Neutrophil (primary cell): Measurements from ENCODE around the gene TOP1.

ENCODE experiments used
- H3K27ac ChIP-seq: fragments of 200-600 bp; sonication (generic); 2 replicates; pipeline ENCODE4 v1.5.1; 2016; ENCODE audit warnings: mild to moderate bottlenecking, moderate library complexity
- H3K27me3 ChIP-seq: fragments of 200-600 bp; sonication (generic); 2 replicates; pipeline ENCODE4 v1.6.0; 2016; ENCODE audit warnings: mild to moderate bottlenecking
- H3K36me3 ChIP-seq: fragments of 200-600 bp; sonication (generic); 2 replicates; pipeline ENCODE4 v1.5.1; 2017
- H3K4me1 ChIP-seq, 2 experiments: fragments of 200-600 bp in 1 of 2; sonication (generic) in 1 of 2; 1 replicate in 1 of 2; 2 replicates in 1 of 2; pipeline versions ENCODE4 v1.5.1 to v1.6.1; 2013 to 2016; ENCODE audit warnings: low read depth in 1 of 2, low read length in 1 of 2, mild to moderate bottlenecking in 1 of 2, moderate library complexity in 1 of 2; ENCODE audit not compliant: control insufficient read depth in 1 of 2, insufficient read depth in 1 of 2
- H3K4me3 ChIP-seq, 2 experiments: fragments of 200-600 bp in 1 of 2; sonication (generic) in 1 of 2; 1 replicate in 1 of 2; 2 replicates in 1 of 2; pipeline ENCODE4 v1.5.1; 2013 to 2016; ENCODE audit warnings: low read depth in 1 of 2, low read length in 1 of 2, mild to moderate bottlenecking in 1 of 2, moderate library complexity in 1 of 2
- H3K9me3 ChIP-seq: fragments of 200-600 bp; sonication (generic); 2 replicates; pipeline ENCODE4 v1.5.1; 2016
- TF ChIP-seq, protein P1 (sequence below): fragments of 200-600 bp; sonication (generic); IDR thresholded peaks from 2 replicates; pipeline ENCODE4 v1.5.1; 2016; ENCODE audit warnings: antibody characterized with exemption

TOP1 gene

DNA sequence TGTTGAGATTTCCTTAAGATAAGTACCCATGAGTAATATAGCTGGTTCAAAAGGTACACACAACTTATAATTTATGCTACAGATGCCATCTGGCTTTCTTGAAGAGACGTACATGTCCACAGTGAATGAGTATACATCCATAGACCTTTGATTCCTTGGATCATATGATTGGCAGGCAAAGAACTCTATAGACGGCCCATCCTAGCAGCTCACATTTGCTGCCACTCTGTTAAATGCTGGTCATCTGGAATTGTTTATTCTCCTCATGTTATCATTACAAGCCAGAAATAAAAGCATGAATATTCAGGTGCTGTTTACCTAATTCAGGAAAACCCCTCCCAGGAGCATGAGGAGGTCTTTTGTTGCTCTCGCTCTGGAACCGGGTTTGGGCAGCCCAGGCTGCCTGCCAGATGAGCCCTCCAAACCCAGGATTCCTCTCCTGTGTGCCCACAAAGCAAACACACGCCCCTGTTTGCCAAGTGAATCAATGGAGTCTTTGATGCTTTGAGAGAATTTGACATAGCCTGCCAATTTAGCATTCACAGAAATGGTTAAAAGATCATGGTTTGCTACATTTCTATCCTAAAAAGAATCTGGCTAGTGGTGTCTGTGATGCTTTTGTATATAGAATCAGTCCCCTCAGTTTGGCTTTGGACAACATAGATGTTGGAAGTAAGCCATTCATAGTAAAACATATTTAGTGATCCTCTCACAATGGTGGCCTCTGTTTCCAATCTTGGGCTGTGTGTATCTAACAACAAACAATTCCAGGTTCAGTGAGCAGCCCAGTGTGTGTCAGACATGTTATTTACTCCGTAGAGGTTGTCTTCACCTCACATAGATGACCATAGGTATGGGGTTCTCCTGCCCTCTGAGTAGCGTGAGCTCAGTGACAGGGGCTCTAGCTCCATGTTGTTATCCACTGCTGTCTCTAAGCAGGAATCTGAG, 91.3 kb downstream of the TOP1 start:
- Histone ChIP-seq H3K27me3 (no peaks in the 10 kb centered on the region), H3K4me3 (no peak overlapping the region), H3K4me1 (no peaks in the 10 kb centered on the region), H3K27ac (no peak overlapping the region), H3K9me3 (peaks cover 4% of the 10 kb centered on the region), H3K36me3 (peaks cover 100% of the 10 kb centered on the region)
- TF ChIP-seq, protein P1, sequence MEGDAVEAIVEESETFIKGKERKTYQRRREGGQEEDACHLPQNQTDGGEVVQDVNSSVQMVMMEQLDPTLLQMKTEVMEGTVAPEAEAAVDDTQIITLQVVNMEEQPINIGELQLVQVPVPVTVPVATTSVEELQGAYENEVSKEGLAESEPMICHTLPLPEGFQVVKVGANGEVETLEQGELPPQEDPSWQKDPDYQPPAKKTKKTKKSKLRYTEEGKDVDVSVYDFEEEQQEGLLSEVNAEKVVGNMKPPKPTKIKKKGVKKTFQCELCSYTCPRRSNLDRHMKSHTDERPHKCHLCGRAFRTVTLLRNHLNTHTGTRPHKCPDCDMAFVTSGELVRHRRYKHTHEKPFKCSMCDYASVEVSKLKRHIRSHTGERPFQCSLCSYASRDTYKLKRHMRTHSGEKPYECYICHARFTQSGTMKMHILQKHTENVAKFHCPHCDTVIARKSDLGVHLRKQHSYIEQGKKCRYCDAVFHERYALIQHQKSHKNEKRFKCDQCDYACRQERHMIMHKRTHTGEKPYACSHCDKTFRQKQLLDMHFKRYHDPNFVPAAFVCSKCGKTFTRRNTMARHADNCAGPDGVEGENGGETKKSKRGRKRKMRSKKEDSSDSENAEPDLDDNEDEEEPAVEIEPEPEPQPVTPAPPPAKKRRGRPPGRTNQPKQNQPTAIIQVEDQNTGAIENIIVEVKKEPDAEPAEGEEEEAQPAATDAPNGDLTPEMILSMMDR: no peak

DNA sequence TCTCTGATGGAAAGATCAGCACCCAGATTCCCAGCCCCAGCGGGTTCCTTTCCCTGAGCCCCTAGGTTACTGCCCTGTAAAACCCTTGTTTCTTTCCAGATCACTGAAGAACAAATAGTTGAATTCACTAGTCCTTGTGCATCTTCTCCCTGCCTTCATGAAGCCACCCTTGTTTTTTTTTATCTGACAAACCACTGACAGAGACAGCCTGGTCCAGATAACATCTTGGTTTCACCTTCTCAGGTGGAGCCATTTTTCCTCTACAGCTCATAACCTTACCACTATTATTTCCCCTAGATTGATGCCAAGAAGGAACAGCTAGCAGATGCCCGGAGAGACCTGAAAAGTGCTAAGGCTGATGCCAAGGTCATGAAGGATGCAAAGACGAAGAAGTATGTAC, 92.8 kb downstream of the TOP1 start:
- no peaks in the 10 kb centered on the region for H3K9me3 ChIP-seq
- no peak overlapping the region for H3K27ac ChIP-seq
- TF ChIP-seq, protein P1: no peak
- H3K36me3 ChIP-seq: peaks cover 100% of the 10 kb centered on the region
- H3K27me3 ChIP-seq: no peaks in the 10 kb centered on the region
- H3K4me3 ChIP-seq: no peak overlapping the region
- H3K4me1 ChIP-seq: no peaks in the 10 kb centered on the region

DNA sequence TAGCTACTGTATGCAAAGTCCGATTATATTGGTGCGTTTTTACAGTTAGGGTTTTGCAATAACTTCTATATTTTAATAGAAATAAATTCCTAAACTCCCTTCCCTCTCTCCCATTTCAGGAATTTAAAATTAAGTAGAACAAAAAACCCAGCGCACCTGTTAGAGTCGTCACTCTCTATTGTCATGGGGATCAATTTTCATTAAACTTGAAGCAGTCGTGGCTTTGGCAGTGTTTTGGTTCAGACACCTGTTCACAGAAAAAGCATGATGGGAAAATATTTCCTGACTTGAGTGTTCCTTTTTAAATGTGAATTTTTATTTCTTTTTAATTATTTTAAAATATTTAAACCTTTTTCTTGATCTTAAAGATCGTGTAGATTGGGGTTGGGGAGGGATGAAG, 95.0 kb downstream of the TOP1 start:
- Histone ChIP-seq H3K36me3 (peaks cover 78% of the 10 kb centered on the region), H3K27me3 (no peaks in the 10 kb centered on the region), H3K9me3 (no peaks in the 10 kb centered on the region), H3K4me1 (no peaks in the 10 kb centered on the region), H3K4me3 (no peak overlapping the region), H3K27ac (no peak overlapping the region)
- TF ChIP-seq, protein P1: no peak

DNA sequence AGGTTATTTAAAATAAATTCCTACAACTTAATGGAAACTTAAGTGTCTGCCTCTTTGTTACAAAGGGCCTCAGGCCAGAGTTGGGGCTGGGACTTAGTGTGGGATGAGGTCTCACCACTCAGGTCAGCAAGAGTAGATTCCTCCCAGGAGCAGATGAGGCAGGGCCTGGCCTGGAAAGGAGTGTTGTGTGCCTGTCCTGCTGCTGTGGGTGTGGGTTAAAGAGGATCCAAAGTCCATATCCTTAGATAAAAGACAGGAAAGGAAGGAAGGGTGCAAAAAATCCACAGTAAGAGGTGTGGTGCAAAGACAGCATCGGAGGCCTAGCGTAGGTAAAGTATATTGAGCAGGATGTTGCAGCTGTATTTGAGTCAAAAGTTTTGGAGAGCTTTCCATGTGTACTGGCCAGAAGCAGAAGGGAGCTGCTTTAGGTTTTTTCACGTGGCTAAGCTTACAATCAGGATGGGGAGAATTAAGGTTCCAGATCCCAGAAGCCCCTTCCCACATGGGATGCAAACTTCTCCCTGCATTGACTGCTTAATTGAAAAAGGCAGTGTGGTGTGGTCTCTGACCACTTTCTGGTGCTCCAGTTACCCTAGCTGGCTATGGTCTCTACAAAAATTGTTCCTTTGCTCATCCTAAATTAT, 96.0 kb downstream of the TOP1 start:
- Histone ChIP-seq H3K27ac (no peak overlapping the region), H3K27me3 (no peaks in the 10 kb centered on the region), H3K4me1 (no peaks in the 10 kb centered on the region), H3K9me3 (no peaks in the 10 kb centered on the region), H3K4me3 (no peak overlapping the region), H3K36me3 (peaks cover 69% of the 10 kb centered on the region)
- TF ChIP-seq, protein P1: no peak

DNA sequence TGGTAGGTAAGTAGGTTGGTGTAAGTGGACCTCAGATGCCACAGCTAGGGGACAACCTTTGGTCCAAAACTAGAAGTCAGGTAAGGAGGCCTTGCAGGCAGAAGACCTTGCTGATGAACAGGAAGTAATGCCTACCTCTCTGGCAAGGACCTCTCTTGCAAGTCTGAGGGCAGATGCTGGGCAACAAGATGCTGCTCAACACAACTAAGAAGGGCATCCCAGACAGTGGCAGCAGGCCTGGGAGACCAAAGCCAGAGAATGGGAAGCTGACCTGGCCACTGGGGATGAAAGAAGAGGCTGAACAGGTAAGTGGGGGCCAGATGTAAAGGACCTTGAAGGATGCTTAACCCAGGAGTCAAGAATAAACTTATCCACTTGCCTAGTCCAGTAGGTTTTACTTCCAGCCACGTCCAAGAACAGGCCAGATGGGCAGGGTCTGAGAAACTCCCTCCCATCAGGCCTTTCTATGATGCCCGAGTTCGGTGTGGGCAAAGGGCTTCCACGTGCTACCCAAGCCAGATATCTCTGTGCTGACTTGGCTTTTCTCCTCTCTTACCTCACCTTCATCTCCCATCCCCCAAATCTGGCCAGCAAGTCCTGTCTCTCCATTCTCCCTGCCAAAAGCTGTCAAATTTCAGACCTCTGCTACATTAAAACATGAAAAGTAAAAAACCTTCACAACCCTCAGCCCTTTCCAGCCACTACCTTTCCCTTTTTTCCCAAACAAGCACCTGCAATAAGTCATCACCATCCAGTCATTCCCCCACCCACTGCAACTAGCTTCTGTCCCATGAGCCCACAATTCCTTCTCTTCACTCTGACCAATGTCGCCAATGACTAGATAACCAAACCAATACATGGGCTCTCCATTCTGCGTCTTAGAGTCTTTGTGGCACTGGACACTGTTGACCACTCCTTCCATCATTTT, 97.2 kb downstream of the TOP1 start:
- H3K27ac ChIP-seq: no peak overlapping the region
- H3K36me3 ChIP-seq: peaks cover 57% of the 10 kb centered on the region
- H3K4me3 ChIP-seq: no peak overlapping the region
- H3K27me3 ChIP-seq: no peaks in the 10 kb centered on the region
- TF ChIP-seq, protein P1: no peak
- H3K9me3 ChIP-seq: no peaks in the 10 kb centered on the region
- H3K4me1 ChIP-seq: no peaks in the 10 kb centered on the region
